Esophagus muscularis mucosa (tissue), 3 donors: ENCODE measurements around the gene TRMT44.
"Not testable (repeated sequence)": the region's sequence is repeated elsewhere in the genome, so short reads cannot be mapped to it uniquely, and the experiment has no call there.

Experiments used
- POLR2AphosphoS5 ChIP-seq, 2 donors: sonication (generic); formaldehyde crosslinking; IDR thresholded peaks; one replicate each; pipeline ENCODE4 v1.6.1; 2017; ENCODE audit warnings: antibody characterized with exemption in 2 of 2
- TF ChIP-seq, protein P1 (sequence below), 3 experiments: fragments of 200-600 bp in 2 of 3; fragments of 450-650 bp in 1 of 3; sonication (generic) in 2 of 3; IDR thresholded peaks; one replicate each; pipeline ENCODE4 v1.5.1; 2017 to 2019; ENCODE audit warnings: antibody characterized with exemption in 3 of 3, mild to moderate bottlenecking in 2 of 3, moderate library complexity in 1 of 3

DNA sequence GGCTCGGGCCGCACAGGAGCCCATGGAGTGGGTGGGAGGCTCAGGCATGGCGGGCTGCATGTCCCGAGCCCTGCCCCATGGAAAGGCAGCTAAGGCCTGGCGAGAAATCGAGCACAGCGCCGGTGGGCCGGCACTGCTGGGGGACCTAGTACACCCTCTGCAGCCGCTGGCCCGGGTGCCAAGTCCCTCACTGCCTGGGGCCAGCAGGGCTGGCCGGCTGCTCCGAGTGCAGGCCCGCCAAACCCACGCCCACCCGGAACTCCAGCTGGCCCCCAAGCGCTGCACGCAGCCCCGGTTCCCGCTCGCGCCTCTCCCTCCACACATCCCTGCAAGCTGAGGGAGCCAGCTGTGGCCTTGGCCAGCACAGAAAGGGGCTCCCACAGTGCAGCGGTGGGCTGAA is 50.9 kb downstream of the TRMT44 start:
- not testable (repeated sequence) for TF ChIP-seq POLR2AphosphoS5 (IDR thresholded peaks at IDR 0.05)
- TF ChIP-seq, protein P1, sequence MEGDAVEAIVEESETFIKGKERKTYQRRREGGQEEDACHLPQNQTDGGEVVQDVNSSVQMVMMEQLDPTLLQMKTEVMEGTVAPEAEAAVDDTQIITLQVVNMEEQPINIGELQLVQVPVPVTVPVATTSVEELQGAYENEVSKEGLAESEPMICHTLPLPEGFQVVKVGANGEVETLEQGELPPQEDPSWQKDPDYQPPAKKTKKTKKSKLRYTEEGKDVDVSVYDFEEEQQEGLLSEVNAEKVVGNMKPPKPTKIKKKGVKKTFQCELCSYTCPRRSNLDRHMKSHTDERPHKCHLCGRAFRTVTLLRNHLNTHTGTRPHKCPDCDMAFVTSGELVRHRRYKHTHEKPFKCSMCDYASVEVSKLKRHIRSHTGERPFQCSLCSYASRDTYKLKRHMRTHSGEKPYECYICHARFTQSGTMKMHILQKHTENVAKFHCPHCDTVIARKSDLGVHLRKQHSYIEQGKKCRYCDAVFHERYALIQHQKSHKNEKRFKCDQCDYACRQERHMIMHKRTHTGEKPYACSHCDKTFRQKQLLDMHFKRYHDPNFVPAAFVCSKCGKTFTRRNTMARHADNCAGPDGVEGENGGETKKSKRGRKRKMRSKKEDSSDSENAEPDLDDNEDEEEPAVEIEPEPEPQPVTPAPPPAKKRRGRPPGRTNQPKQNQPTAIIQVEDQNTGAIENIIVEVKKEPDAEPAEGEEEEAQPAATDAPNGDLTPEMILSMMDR (IDR thresholded peaks at IDR 0.05): not testable (repeated sequence)
